Fibroblast of lung (primary cell): Measurements from ENCODE around the gene CYP2A13. TPM values are rescaled to one million over a fixed set of nuclear protein-coding genes. Genes with fewer than 3 reads are reported as not detected.
"Not testable (repeated sequence)": the region's sequence is repeated elsewhere in the genome, so short reads cannot be mapped to it uniquely, and the experiment has no call there.

ENCODE experiments used
- DNase-seq, 2 donors: peaks; one replicate each; pipeline versions ENCODE4 v3.0.0 to v3.0.0-alpha.2; 2010; ENCODE audit warnings: low read depth in 2 of 2
- H2AFZ ChIP-seq: 2 replicates; pipeline ENCODE4 v1.5.1; 2012; ENCODE audit warnings: low read length, control low read depth, inconsistent platforms
- H3K27ac ChIP-seq: 2 replicates; pipeline ENCODE4 v1.5.1; 2011; ENCODE audit warnings: low read length, control low read depth; ENCODE audit not compliant: insufficient read depth
- H3K27me3 ChIP-seq: 2 replicates; pipeline ENCODE4 v1.5.1; 2011; ENCODE audit warnings: mild to moderate bottlenecking, low read length; ENCODE audit not compliant: control insufficient read depth, insufficient read depth
- H3K36me3 ChIP-seq: 2 replicates; pipeline ENCODE4 v1.5.1; 2011; ENCODE audit warnings: low read length; ENCODE audit not compliant: control insufficient read depth, insufficient read depth
- H3K4me1 ChIP-seq: 2 replicates; pipeline ENCODE4 v1.5.1; 2011; ENCODE audit warnings: low read length; ENCODE audit not compliant: control insufficient read depth, insufficient read depth; ENCODE audit errors: extremely low read depth
- H3K4me2 ChIP-seq: 2 replicates; pipeline ENCODE4 v1.5.1; 2011; ENCODE audit warnings: low read length, control low read depth; ENCODE audit not compliant: insufficient read depth; ENCODE audit errors: extremely low read depth
- H3K4me3 ChIP-seq, 4 experiments: fragments of 200-600 bp in 1 of 4; sonication (generic) in 1 of 4; replicated peaks in 1 of 4; 2 replicates each; pipeline ENCODE4 v1.5.1; 2011 to 2016; ENCODE audit warnings: low read length in 4 of 4, low read depth in 3 of 4, mild to moderate bottlenecking in 3 of 4, control low read depth in 2 of 4, inconsistent platforms in 1 of 4, mixed read lengths in 1 of 4; ENCODE audit not compliant: insufficient read depth in 1 of 4; ENCODE audit errors: control extremely low read depth in 1 of 4
- H3K79me2 ChIP-seq: 2 replicates; pipeline ENCODE4 v1.5.1; 2012; ENCODE audit warnings: mild to moderate bottlenecking, low read length, inconsistent platforms; ENCODE audit not compliant: control insufficient read depth, insufficient read depth
- H3K9ac ChIP-seq: 2 replicates; pipeline ENCODE4 v1.5.1; 2011; ENCODE audit warnings: mild to moderate bottlenecking, low read length, control low read depth; ENCODE audit not compliant: insufficient read depth
- H3K9me3 ChIP-seq: 2 replicates; pipeline ENCODE4 v1.5.1; 2012; ENCODE audit warnings: low read depth, low read length; ENCODE audit not compliant: control insufficient read depth, insufficient read depth
- H4K20me1 ChIP-seq: 2 replicates; pipeline ENCODE4 v1.5.1; 2011; ENCODE audit warnings: low read length; ENCODE audit not compliant: control insufficient read depth, insufficient read depth; ENCODE audit errors: extremely low read depth
- CTCF ChIP-seq, 2 donors: IDR thresholded peaks in 1 of 2; conservative IDR thresholded peaks in 1 of 2; 1 replicate in 1 of 2; 2 replicates in 1 of 2; pipeline ENCODE4 v1.5.1; 2011 to 2012; ENCODE audit warnings: low read length in 2 of 2, control low read depth in 1 of 2, inconsistent platforms in 1 of 2, low read depth in 1 of 2, mild to moderate bottlenecking in 1 of 2
- EZH2 ChIP-seq: IDR thresholded peaks from 2 replicates; pipeline ENCODE4 v1.5.1; 2012; ENCODE audit warnings: low read length, control low read depth, mild to moderate bottlenecking; ENCODE audit errors: missing control alignments
- polyA plus RNA-seq, 2 donors: library from polyadenylated mRNA; depleted of rRNA in 1 of 2; stranded (reverse) in 1 of 2; unstranded in 1 of 2; fragments of >200 nt; gene quantifications; 2 replicates each; pipeline ENCODE4 v1.2.1, GENCODE V29; 2011 to 2012; ENCODE audit warnings: missing spikeins in 1 of 2
- total RNA-seq: library from RNA; depleted of rRNA; stranded (reverse); fragments of >200 nt; gene quantifications from 2 replicates; pipeline ENCODE4 v1.2.1, GENCODE V29; 2014

CYP2A13 gene
- total and polyA plus RNA-seq, 2 donors (not counting 1 experiment from before 2014, with no cell fraction given) = not detected

GRCh38 chr19:41133260-41133659 lies 45.0 kb downstream of the CYP2A13 start:
- TF ChIP-seq EZH2 = no peak
- no peak for TF ChIP-seq CTCF (conservative IDR thresholded peaks at IDR 0.05 in 1 of 2, IDR thresholded peaks at IDR 0.05 in 1 of 2; ENCODE audit: low read depth in 1 of 2, low read length in 2 of 2)
- Histone ChIP-seq H3K27me3 (peaks cover 2% of the 10 kb centered on the region), H3K9me3 (no peaks in the 10 kb centered on the region), H3K4me3 (no peak overlapping the region), H4K20me1 (no peaks in the 10 kb centered on the region), H3K36me3 (no peaks in the 10 kb centered on the region), H2AFZ (no peak overlapping the region), H3K4me1 (no peaks in the 10 kb centered on the region), H3K27ac (no peak overlapping the region), H3K4me2 (no peak overlapping the region), H3K9ac (no peak overlapping the region), H3K79me2 (no peaks in the 10 kb centered on the region)
- DNase-seq = no peak

GRCh38 chr19:41134616-41135015 lies 46.4 kb downstream of the CYP2A13 start:
- no peak for DNase-seq
- Histone ChIP-seq H3K27me3 (peaks cover 2% of the 10 kb centered on the region), H3K9ac (no peak overlapping the region), H3K9me3 (no peaks in the 10 kb centered on the region), H3K79me2 (no peaks in the 10 kb centered on the region), H3K4me2 (no peak overlapping the region), H3K4me1 (no peaks in the 10 kb centered on the region), H2AFZ (no peak overlapping the region), H4K20me1 (no peaks in the 10 kb centered on the region), H3K27ac (no peak overlapping the region), H3K4me3 (no peak overlapping the region), H3K36me3 (no peaks in the 10 kb centered on the region)
- no peak for TF ChIP-seq CTCF (conservative IDR thresholded peaks at IDR 0.05 in 1 of 2, IDR thresholded peaks at IDR 0.05 in 1 of 2; ENCODE audit: low read depth in 1 of 2, low read length in 2 of 2)
- TF ChIP-seq EZH2 = no peak

GRCh38 chr19:41135390-41136384 lies 47.4 kb downstream of the CYP2A13 start:
- not testable (repeated sequence) for H3K79me2 ChIP-seq, H3K9ac ChIP-seq, H4K20me1 ChIP-seq, H3K27me3 ChIP-seq, H3K4me1 ChIP-seq, H3K36me3 ChIP-seq, H3K27ac ChIP-seq, H2AFZ ChIP-seq, H3K9me3 ChIP-seq
- H3K4me2 ChIP-seq = peak overlapping the region; percentile 48
- peak; percentile 40 to 42 for DNase-seq
- H3K4me3 ChIP-seq = peak overlapping the region in 2 of 4 experiments; percentile 23 to 41
